ENCODE measurements around the gene CNOT11.
"Not testable (repeated sequence)": the region's sequence is repeated elsewhere in the genome, so short reads cannot be mapped to it uniquely, and the experiment has no call there.

The CNOT11 gene

DNA sequence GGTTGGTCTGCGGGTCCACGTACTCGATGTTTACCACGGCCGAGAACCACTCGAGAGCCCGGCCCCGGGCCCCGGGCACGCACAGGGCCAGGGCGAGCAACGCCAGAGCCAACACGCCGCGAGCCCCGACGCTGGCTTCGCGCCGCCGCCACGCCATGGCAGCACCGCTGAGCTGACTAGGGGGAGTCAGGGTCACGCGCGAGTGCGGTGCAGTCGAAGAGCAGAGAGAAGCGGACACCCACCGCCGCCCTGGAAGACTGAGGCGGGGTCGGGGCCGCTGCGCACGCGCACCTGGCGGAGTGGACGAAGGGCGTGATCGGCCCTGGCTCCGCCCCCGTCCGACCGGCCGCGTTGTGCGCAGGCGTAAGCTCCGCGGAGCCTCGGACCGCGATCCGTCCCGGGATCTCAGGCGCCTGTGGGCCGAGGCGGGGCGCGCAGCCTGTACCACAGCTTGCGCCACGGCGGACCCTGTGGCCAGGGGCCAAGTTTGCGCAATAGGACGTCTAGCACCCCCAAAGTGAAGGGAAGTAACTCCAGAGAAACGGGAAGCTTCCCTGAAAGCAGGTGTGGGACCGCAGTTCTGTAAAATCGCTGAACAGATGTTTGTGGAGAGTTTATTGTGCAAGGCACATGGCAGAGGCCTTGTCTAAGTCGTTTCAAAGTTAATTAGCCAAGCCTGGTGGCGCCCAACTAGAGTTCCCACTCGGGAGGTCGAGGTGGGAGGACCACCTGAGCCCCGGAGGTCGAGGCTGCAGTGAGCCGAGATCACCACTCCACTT, 55.9 kb downstream of the CNOT11 start, which contains the start of gene RNF149:
RNF149 (minus strand) TSS at position 270 of the 779 bp plus-strand sequence; CDS start at position 157, 113 bp downstream.
- peak; percentile 97 for DNase-seq (ENCODE audit: low read depth, low spot score)

- DNase-seq (ENCODE audit: low read depth, low spot score), result no peak
Measured at GRCh38 chr2:101310090-101310833, 57.6 kb downstream of the CNOT11 start.

DNA sequence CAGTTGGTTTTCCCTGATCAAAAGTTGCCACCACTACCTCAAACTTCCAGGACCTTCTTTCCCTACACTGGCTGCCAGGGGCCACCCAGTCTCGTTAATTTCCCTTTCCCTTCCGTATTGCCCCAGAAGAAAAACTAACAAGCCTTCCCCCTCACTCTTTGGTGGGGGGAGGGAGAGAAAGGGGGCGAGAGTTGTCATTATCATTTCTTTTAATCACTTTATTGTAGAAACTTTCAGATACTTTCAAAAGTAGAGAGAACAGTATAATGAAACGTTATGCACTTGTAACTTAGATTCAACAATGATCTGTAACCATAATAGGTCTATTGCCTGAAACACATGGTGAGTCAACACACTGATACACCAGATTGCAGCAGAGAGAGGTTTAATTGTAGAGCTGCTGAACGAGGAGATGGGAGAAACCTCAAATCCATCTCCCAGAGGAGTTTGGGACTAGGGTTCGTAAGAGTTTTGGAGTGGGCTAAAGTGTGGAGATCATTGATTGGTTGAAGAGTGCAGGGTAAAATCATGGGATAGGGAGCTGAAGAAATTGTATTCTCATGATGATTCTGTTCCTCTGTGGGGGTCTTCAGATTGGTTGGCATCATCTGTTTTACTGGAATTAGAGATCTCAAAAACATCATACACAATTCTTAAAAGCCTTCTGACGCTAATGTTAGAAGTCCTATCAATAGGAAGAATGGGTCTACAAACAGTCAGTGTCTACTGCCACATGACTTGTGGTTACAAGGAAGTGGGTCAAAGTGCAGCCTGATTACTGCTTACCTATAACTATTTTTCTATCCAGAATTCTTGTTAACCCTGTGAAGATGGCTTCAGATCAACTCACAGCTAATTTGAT, 58.4 kb downstream of the CNOT11 start:
- DNase-seq (ENCODE audit: low read depth, low spot score), result no peak

DNA sequence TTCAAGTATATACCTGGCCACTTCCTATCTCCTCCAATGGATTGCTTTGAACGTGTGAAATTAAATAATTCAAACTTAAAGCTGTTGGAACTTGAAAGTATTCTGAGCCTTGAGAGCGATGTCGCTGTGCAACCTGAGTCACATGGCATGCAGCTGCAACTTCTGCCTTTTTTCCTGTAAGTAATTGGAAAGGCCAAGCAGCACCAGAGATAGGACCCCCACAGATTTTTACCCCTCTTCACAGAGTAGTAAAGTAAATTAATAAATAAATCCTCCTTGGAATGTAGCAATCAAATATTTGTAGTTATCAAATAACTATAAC, 59.0 kb downstream of the CNOT11 start:
- DNase-seq (ENCODE audit: low read depth, low spot score), result no peak

DNA sequence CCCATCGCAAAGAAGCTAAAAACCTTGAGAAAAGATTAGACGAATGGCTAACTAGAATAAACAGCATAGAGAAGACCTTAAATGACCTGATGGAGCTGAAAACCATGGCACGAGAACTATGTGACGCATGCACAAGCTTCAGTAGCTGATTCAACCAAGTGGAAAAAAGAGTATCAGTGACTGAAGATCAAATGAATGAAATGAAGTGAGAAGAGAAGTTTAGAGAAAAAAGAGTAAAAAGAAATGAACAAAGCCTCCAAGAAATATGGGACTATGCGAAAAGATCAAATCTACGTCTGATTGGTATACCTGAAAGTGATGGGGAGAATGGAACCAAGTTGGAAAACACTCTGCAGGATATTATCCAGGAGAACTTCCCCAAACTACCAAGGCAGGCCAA, 63.9 kb downstream of the CNOT11 start:
- not testable (repeated sequence) for DNase-seq (ENCODE audit: low read depth, low spot score)
